ENCODE results near the gene AAR2. TPM values are rescaled to one million over a fixed set of nuclear protein-coding genes. Genes with fewer than 3 reads are reported as not detected.

AAR2 gene
- total and polyA plus RNA-seq, 5 donors, result 14.1 to 16.8 (median 15.8) TPM

DNA sequence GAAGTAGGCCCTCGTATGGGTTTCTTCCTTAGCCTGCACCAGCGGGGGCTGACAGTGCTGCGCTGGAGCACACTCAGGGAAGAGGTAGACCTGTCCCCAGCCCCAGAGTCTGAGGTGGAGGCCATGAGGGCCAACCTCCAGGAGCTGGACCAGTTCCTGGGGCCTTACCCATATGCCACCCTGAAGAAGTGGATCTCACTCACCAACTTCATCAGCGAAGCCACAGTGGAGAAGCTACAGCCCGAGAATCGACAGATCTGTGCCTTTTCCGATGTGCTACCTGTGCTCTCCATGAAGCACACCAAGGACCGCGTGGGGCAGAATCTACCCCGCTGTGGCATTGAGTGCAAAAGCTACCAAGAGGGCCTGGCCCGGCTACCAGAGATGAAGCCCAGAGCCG is 3.8 kb downstream of the AAR2 start:
- DNase-seq, result no peak
- 92% methylated on average over 12 of the region's 12 CpGs for WGBS
- Histone ChIP-seq H3K4me1 (ENCODE audit: control insufficient read depth, insufficient read depth, low read length) (peaks cover 2% of the 10 kb centered on the region), H3K27me3 (ENCODE audit: control insufficient read depth, insufficient read depth) (no peaks in the 10 kb centered on the region), H3K9me3 (ENCODE audit: control insufficient read depth, low read length) (no peaks in the 10 kb centered on the region), H3K27ac (ENCODE audit: low read length) (no peak overlapping the region), H3K4me3 (ENCODE audit: low read length) (no peak overlapping the region)
- intact Hi-C loops (cut with DNase I), result no loop called here
- ATAC-seq, result no peak

DNA sequence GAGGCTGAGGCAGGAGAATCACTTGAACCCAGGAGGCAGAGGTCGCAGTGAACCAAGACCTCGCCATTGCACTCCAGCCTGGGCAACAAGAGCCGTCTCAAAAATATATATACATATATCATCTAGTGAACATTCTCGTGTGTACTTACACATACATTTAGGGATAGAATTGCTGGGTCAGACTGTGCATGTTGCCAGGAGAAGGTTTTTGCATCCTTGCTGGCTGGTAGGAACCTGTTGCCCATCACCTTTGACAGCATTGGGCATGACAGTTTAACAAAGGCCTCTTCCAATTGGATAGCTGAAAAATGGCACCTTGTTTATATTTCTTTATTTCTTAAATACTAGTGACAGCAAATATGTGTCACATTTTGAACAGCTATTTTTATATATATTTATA is 5.4 kb downstream of the AAR2 start:
- H3K27ac ChIP-seq (ENCODE audit: low read length), result no peak overlapping the region
- 88% methylated on average over 4 of the region's 4 CpGs for WGBS
- intact Hi-C loops (cut with DNase I), result no loop called here
- ATAC-seq (no peak), DNase-seq (no peak)
- no peaks in the 10 kb centered on the region for H3K9me3 ChIP-seq (ENCODE audit: control insufficient read depth, low read length)
- H3K27me3 ChIP-seq (ENCODE audit: control insufficient read depth, insufficient read depth), result no peaks in the 10 kb centered on the region
- H3K4me3 ChIP-seq (ENCODE audit: low read length), result no peak overlapping the region
- peaks cover 2% of the 10 kb centered on the region for H3K4me1 ChIP-seq (ENCODE audit: control insufficient read depth, insufficient read depth, low read length)

GRCh38 chr20:36243726-36244125 is 7.4 kb downstream of the AAR2 start:
- H3K27ac ChIP-seq (ENCODE audit: low read length), result no peak overlapping the region
- H3K4me1 ChIP-seq (ENCODE audit: control insufficient read depth, insufficient read depth, low read length), result no peaks in the 10 kb centered on the region
- H3K27me3 ChIP-seq (ENCODE audit: control insufficient read depth, insufficient read depth), result no peaks in the 10 kb centered on the region
- H3K4me3 ChIP-seq (ENCODE audit: low read length), result no peak overlapping the region
- no peak for ATAC-seq
- 70% methylated on average over 1 of the region's 1 CpG for WGBS
- intact Hi-C loops (cut with DNase I), result no loop called here
- H3K9me3 ChIP-seq (ENCODE audit: control insufficient read depth, low read length), result no peaks in the 10 kb centered on the region
- DNase-seq, result no peak

GRCh38 chr20:36246401-36246800 is 10.1 kb downstream of the AAR2 start:
- WGBS, result 85% methylated on average over 4 of the region's 4 CpGs
- no peaks in the 10 kb centered on the region for H3K4me1 ChIP-seq (ENCODE audit: control insufficient read depth, insufficient read depth, low read length)
- no peaks in the 10 kb centered on the region for H3K27me3 ChIP-seq (ENCODE audit: control insufficient read depth, insufficient read depth)
- intact Hi-C loops (cut with DNase I), result no loop called here
- no peak for ATAC-seq
- H3K27ac ChIP-seq (ENCODE audit: low read length), result no peak overlapping the region
- DNase-seq, result no peak
- no peak overlapping the region for H3K4me3 ChIP-seq (ENCODE audit: low read length)
- no peaks in the 10 kb centered on the region for H3K9me3 ChIP-seq (ENCODE audit: control insufficient read depth, low read length)

- ATAC-seq, result no peak
- H3K27me3 ChIP-seq (ENCODE audit: control insufficient read depth, insufficient read depth), result no peaks in the 10 kb centered on the region
- intact Hi-C loops (cut with DNase I), result no loop called here
These were observed 12.6 kb downstream of the AAR2 start for GRCh38 chr20:36248836-36249235.

GRCh38 chr20:36249450-36249849 is 13.2 kb downstream of the AAR2 start:
- no peak for ATAC-seq
- intact Hi-C loops (cut with DNase I), result no loop called here
- Histone ChIP-seq H3K9me3 (ENCODE audit: control insufficient read depth, low read length) (no peaks in the 10 kb centered on the region), H3K4me1 (ENCODE audit: control insufficient read depth, insufficient read depth, low read length) (no peaks in the 10 kb centered on the region), H3K27me3 (ENCODE audit: control insufficient read depth, insufficient read depth) (no peaks in the 10 kb centered on the region), H3K4me3 (ENCODE audit: low read length) (no peak overlapping the region), H3K27ac (ENCODE audit: low read length) (no peak overlapping the region)
- no peak for DNase-seq
- WGBS, result 65% methylated on average over 3 of the region's 3 CpGs

More at GRCh38 chr20:36248836-36249235, 12.6 kb downstream of the AAR2 start:
- no peak for DNase-seq
- H3K9me3 ChIP-seq (ENCODE audit: control insufficient read depth, low read length), result no peaks in the 10 kb centered on the region
- H3K27ac ChIP-seq (ENCODE audit: low read length), result no peak overlapping the region
- H3K4me3 ChIP-seq (ENCODE audit: low read length), result no peak overlapping the region
- no peaks in the 10 kb centered on the region for H3K4me1 ChIP-seq (ENCODE audit: control insufficient read depth, insufficient read depth, low read length)
- 85% methylated on average over 4 of the region's 4 CpGs for WGBS

GRCh38 chr20:36251426-36251825 is 15.1 kb downstream of the AAR2 start:
- no peaks in the 10 kb centered on the region for H3K4me1 ChIP-seq (ENCODE audit: control insufficient read depth, insufficient read depth, low read length)
- no peak for ATAC-seq
- DNase-seq, result no peak
- no peak overlapping the region for H3K27ac ChIP-seq (ENCODE audit: low read length)
- no peaks in the 10 kb centered on the region for H3K27me3 ChIP-seq (ENCODE audit: control insufficient read depth, insufficient read depth)
- 87% methylated on average over 5 of the region's 5 CpGs for WGBS
- intact Hi-C loops (cut with DNase I), result no loop called here
- no peak overlapping the region for H3K4me3 ChIP-seq (ENCODE audit: low read length)
- no peaks in the 10 kb centered on the region for H3K9me3 ChIP-seq (ENCODE audit: control insufficient read depth, low read length)

DNA sequence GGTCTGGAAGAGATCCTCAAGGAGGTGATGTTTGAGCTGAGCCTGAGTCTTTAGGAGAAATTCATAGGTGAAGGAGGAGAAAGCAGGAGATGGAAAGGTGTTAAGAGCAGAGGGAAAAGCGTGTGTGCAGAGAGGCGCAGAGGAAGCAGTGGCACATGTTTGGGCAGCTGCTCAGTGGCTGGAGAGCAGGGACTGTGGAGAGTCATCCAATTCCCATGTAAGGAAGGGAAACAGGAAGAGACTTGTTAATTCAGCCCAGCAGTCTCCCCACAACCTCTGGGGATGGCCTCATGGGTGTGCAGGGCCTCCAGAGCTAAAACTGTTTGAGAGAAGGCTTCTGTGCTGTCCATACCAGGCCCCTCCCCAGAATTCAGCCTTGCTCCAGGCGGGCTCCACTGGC is 16.2 kb downstream of the AAR2 start:
- intact Hi-C loops (cut with DNase I), result no loop called here

DNA sequence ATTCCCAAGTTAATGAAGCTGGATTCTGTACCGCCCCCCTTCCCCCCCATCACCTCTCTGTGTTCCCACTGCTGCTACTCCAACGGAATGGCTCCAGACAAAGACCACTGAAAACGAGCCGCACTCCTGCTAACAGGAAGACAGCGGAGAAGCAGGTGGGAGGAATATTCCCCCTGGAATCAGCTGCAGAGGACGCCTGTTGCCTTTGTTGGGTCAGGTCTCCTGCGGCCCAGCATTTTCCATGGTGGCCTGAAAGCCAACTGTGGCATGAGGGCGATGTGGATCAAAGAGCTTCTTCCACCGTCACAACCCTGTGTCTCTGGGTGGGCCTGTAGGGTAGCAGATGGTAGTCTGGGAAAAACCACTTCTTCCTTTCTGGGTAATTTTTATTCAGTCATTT is 16.8 kb downstream of the AAR2 start:
- Histone ChIP-seq H3K27ac (ENCODE audit: low read length) (no peak overlapping the region), H3K4me3 (ENCODE audit: low read length) (no peak overlapping the region), H3K9me3 (ENCODE audit: control insufficient read depth, low read length) (no peaks in the 10 kb centered on the region), H3K27me3 (ENCODE audit: control insufficient read depth, insufficient read depth) (no peaks in the 10 kb centered on the region), H3K4me1 (ENCODE audit: control insufficient read depth, insufficient read depth, low read length) (no peaks in the 10 kb centered on the region)
- no peak for DNase-seq
- ATAC-seq, result no peak
- intact Hi-C loops (cut with DNase I), result no loop called here
- WGBS, result 92% methylated on average over 9 of the region's 9 CpGs

More for the DNA sequence above, 16.2 kb downstream of the AAR2 start:
- H3K4me3 ChIP-seq (ENCODE audit: low read length), result no peak overlapping the region
- no peak for ATAC-seq
- no peaks in the 10 kb centered on the region for H3K9me3 ChIP-seq (ENCODE audit: control insufficient read depth, low read length)
- no peak overlapping the region for H3K27ac ChIP-seq (ENCODE audit: low read length)
- no peak for DNase-seq
- WGBS, result 95% methylated on average over 3 of the region's 3 CpGs
- no peaks in the 10 kb centered on the region for H3K4me1 ChIP-seq (ENCODE audit: control insufficient read depth, insufficient read depth, low read length)
- H3K27me3 ChIP-seq (ENCODE audit: control insufficient read depth, insufficient read depth), result no peaks in the 10 kb centered on the region

GRCh38 chr20:36254076-36254475 is 17.8 kb downstream of the AAR2 start:
- intact Hi-C loops (cut with DNase I), result no loop called here
- Histone ChIP-seq H3K4me1 (ENCODE audit: control insufficient read depth, insufficient read depth, low read length) (no peaks in the 10 kb centered on the region), H3K4me3 (ENCODE audit: low read length) (no peak overlapping the region), H3K27ac (ENCODE audit: low read length) (no peak overlapping the region), H3K27me3 (ENCODE audit: control insufficient read depth, insufficient read depth) (no peaks in the 10 kb centered on the region), H3K9me3 (ENCODE audit: control insufficient read depth, low read length) (no peaks in the 10 kb centered on the region)
- ATAC-seq, result no peak
- DNase-seq, result no peak
- WGBS, result 80% methylated on average over 2 of the region's 2 CpGs

- H3K4me1 ChIP-seq (ENCODE audit: control insufficient read depth, insufficient read depth, low read length), result no peaks in the 10 kb centered on the region
- no peaks in the 10 kb centered on the region for H3K27me3 ChIP-seq (ENCODE audit: control insufficient read depth, insufficient read depth)
- no peaks in the 10 kb centered on the region for H3K9me3 ChIP-seq (ENCODE audit: control insufficient read depth, low read length)
- no peak for ATAC-seq
- intact Hi-C loops (cut with DNase I), result no loop called here
- 96% methylated on average over 12 of the region's 12 CpGs for WGBS
- no peak overlapping the region for H3K4me3 ChIP-seq (ENCODE audit: low read length)
- no peak for DNase-seq
- no peak overlapping the region for H3K27ac ChIP-seq (ENCODE audit: low read length)
These were observed 19.2 kb downstream of the AAR2 start for GRCh38 chr20:36255445-36255844.
